Activated naive CD4-positive, alpha-beta T cell (primary cell): ENCODE data around the gene YIF1A.

Experiments used
- DNase-seq, 4 experiments: peaks; one replicate each; lab custom pipeline; 2025; lab: John Stamatoyannopoulos, UW

The YIF1A gene

GRCh38 chr11:66243782-66244535 is 45.0 kb downstream of the YIF1A start:
- DNase-seq: no peak

GRCh38 chr11:66242095-66242765 is 46.7 kb downstream of the YIF1A start:
- no peak for DNase-seq

GRCh38 chr11:66240781-66241136 is 48.2 kb downstream of the YIF1A start:
- DNase-seq: no peak

- DNase-seq: no peak
These were observed 48.8 kb downstream of the YIF1A start for GRCh38 chr11:66239998-66240780.

GRCh38 chr11:66239511-66239910 is 49.4 kb downstream of the YIF1A start:
- DNase-seq: no peak

- no peak for DNase-seq
These were observed 50.0 kb downstream of the YIF1A start for GRCh38 chr11:66238786-66239413.

GRCh38 chr11:66237867-66238266 is 51.1 kb downstream of the YIF1A start:
- no peak for DNase-seq

GRCh38 chr11:66235141-66235540 is 53.8 kb downstream of the YIF1A start:
- DNase-seq: no peak
